Upper lobe of right lung (tissue), 1 donor: Measurements from ENCODE around the gene EDN2. TPM values are rescaled to one million over a fixed set of nuclear protein-coding genes. Genes with fewer than 3 reads are reported as not detected.

Experiments used
- ATAC-seq: fragments of 200-7000 bp; cut with Tn5 transposase; one replicate; pipeline ENCODE4 v1.9.1; 2020; ENCODE audit warnings: mild to moderate bottlenecking, moderate library complexity
- DNase-seq: peaks from one replicate; pipeline ENCODE4 v3.0.0-alpha.2; 2020
- H3K27ac ChIP-seq: fragments of 200-600 bp; one replicate; pipeline ENCODE4 v1.8.0; 2022
- H3K27me3 ChIP-seq: fragments of 200-600 bp; one replicate; pipeline ENCODE4 v1.8.0; 2022; ENCODE audit warnings: mild to moderate bottlenecking
- H3K36me3 ChIP-seq: fragments of 200-600 bp; one replicate; pipeline ENCODE4 v1.8.0; 2022
- H3K4me1 ChIP-seq: fragments of 200-600 bp; one replicate; pipeline ENCODE4 v1.8.0; 2022
- H3K4me3 ChIP-seq: fragments of 200-600 bp; one replicate; pipeline ENCODE4 v1.8.0; 2022; ENCODE audit warnings: mild to moderate bottlenecking
- H3K9me3 ChIP-seq: fragments of 200-600 bp; one replicate; pipeline ENCODE4 v1.8.0; 2022
- CTCF ChIP-seq: fragments of 200-600 bp; IDR thresholded peaks from one replicate; pipeline ENCODE4 v1.8.0; 2022; ENCODE audit warnings: antibody characterized with exemption
- intact Hi-C: fragments of 100-400 bp; cut with DNase I; formaldehyde crosslinking; loops from one replicate; pipeline ENCODE4 v1.11.0; 2022
- total RNA-seq: library from RNA; stranded (reverse); fragmentation: NEBNext Ultra II Directional; extraction: Animal tissue kit (Norgen Biotek cat#: 25700); gene quantifications from one replicate; pipeline ENCODE4 v1.2.1, GENCODE V29; 2021
- donor health status: DM: no; HTN: yes; CAD: no; lungs with severe emphysema.

Gene EDN2
- total RNA-seq, 1 donor from 2014 or later = not detected

GRCh38 chr1:41496080-41497055, 11.9 kb upstream of the EDN2 start:
- Histone ChIP-seq H3K4me3 (peak overlapping the region; percentile 36), H3K9me3 (no peaks in the 10 kb centered on the region), H3K4me1 (peaks cover 47% of the 10 kb centered on the region), H3K27ac (peak overlapping the region; percentile 80), H3K36me3 (no peaks in the 10 kb centered on the region), H3K27me3 (no peaks in the 10 kb centered on the region)
- DNase-seq = peak; percentile 94
- intact Hi-C loops = no loop called here
- ATAC-seq = peak; percentile 76
- TF ChIP-seq CTCF = peak; percentile 11

DNA sequence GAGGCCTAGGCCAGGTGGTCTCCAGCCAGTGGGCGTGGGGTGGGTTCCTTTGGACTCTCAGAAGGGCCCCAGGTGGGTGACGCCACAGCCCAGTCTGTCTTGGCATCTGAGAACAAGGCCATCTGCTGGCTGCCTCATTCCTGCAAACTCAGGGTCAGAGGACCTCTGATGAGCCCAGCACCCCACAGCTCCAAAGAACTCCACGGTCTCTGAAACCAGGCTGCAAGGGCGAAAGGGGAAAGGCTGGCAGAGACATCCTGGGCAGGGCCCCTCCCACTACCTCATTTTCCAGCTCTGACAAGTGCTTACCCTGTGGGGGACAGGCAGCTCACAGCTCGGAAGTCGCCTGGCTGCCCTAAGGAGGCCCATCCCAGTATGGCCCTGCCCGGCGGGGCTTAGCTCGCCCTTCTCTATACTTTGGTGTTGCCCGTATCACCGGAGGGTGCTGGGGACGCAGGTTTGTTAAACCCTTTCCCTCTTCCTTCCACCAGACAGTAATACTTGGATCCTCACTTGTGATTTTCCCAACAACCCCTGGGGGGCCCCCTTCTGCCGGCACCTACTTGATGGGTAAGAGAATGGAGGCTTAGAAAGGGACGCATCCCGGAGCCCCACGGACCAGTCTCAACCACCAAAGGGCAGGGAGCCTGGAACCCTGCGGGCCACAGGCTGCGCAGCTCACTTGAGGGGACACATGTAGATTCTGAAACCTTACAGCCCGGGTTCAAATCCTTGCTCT, 10.9 kb upstream of the EDN2 start:
- ATAC-seq = no peak
- intact Hi-C loops = no loop called here
- Histone ChIP-seq H3K4me1 (peaks cover 47% of the 10 kb centered on the region), H3K27ac (peak overlapping the region; percentile 80), H3K9me3 (no peaks in the 10 kb centered on the region), H3K27me3 (no peaks in the 10 kb centered on the region), H3K4me3 (peak overlapping the region; percentile 36), H3K36me3 (no peaks in the 10 kb centered on the region)
- DNase-seq = no peak
- no peak for TF ChIP-seq CTCF

DNA sequence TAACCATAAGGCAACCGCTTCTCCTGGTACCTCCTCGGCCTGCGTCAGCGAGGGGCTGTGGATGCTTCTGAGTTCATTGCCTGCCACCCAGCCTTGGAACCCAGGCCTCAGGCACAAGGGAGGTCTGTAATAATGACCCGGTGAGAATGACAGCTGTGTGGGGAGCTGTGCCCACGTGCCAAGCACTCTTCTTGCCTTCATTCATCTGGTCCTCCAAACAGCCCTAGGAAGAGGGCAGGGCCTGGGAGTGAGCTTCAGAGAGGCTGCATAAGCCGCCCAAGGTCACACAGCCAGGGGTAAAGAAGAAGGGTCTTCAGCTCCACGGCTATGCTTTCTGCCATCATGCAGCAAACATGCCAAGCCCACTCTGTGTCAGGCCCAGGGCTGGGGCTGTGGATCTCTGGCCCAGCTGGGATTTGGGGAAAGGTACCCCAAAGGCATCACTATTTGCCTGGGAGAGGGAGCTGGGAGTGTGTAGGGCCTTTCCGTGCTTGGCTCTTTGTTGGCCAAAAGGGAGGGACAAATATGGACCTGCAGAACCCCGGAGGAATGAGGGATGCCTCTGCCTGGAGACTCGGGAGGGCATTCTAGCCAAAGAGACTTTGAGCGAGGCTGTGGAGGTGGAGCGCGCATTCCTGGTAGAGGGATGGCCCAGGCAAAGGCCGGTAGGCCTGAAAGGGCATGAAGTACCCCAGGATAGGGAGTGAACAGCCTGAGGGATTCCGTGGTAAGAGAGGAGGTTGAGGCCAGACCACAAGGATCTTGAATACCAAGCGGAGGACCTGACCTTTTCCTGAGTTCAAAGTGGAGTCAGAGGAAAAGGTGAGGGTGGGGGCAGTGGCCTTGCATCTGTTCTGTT, 10.1 kb upstream of the EDN2 start:
- Histone ChIP-seq H3K27ac (no peak overlapping the region), H3K4me3 (no peak overlapping the region), H3K36me3 (no peaks in the 10 kb centered on the region), H3K27me3 (no peaks in the 10 kb centered on the region), H3K9me3 (no peaks in the 10 kb centered on the region), H3K4me1 (peaks cover 39% of the 10 kb centered on the region)
- intact Hi-C loops = no loop called here
- ATAC-seq (no peak), DNase-seq (no peak)
- no peak for TF ChIP-seq CTCF

DNA sequence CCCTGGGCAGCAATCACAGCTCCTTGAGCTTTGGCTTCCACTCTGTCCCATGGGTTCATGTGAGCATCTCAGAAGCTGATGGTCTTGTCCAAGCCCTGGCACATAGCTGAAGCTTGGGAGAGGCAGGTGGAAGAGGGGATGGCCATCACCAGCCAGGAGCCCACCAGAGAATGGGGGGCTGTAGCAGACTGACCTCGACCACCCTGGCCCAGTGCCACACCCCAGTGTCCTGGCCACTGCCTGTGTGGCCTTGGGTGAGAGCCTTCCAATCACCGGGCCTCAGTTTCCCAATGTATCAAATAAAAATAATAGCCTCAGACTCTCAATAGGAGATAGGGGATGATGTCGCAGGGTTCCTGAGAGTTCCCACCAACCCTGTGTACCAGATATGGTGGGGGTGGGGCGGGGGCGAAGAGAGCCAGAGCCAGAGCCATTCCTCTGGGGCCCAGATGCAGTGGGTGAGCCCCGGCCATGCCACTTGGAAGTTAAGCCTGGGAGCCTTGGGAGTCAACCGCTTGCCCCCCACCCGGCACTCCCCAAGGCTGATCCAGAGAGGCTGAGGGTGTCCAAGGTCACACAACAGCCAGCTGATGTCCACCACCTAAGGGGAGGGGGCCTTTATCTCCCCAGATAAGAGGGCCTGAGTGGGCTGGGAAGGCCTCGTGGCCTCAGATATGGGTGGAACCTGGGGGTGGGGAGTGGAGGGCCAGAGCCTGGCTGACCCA, 9.3 kb upstream of the EDN2 start:
- H3K4me1 ChIP-seq = peaks cover 31% of the 10 kb centered on the region
- intact Hi-C loops = no loop called here
- no peaks in the 10 kb centered on the region for H3K9me3 ChIP-seq
- H3K27me3 ChIP-seq = no peaks in the 10 kb centered on the region
- DNase-seq (no peak), ATAC-seq (no peak)
- no peak overlapping the region for H3K27ac ChIP-seq
- TF ChIP-seq CTCF = no peak
- no peaks in the 10 kb centered on the region for H3K36me3 ChIP-seq
- no peak overlapping the region for H3K4me3 ChIP-seq

- no peaks in the 10 kb centered on the region for H3K27me3 ChIP-seq
- intact Hi-C loops = no loop called here
- H3K4me3 ChIP-seq = no peak overlapping the region
- H3K4me1 ChIP-seq = peaks cover 24% of the 10 kb centered on the region
- H3K36me3 ChIP-seq = no peaks in the 10 kb centered on the region
- DNase-seq = no peak
- TF ChIP-seq CTCF = no peak
- no peaks in the 10 kb centered on the region for H3K9me3 ChIP-seq
- no peak for ATAC-seq
- no peak overlapping the region for H3K27ac ChIP-seq
These were observed 8.6 kb upstream of the EDN2 start for GRCh38 chr1:41493117-41493536.
